SK-N-SH treated with all-trans-retinoic acid at 6 μM for 48 hours (cell line): ENCODE data around the gene TUT4.

Experiments
- ATAC-seq: fragments of 200-7000 bp; cut with Tn5 transposase; 3 replicates; pipeline ENCODE4 v1.9.1; 2020; ENCODE audit warnings: mild to moderate bottlenecking, moderate library complexity
- ARNTL ChIP-seq: fragments of 450-650 bp; formaldehyde crosslinking; IDR thresholded peaks from 2 replicates; pipeline ENCODE4 v1.5.0; 2020; ENCODE audit warnings: low read depth, mild to moderate bottlenecking, moderate library complexity, borderline replicate concordance
- CREB5 ChIP-seq: fragments of 250-450 bp; sonication (Bioruptor Pico); IDR thresholded peaks from 2 replicates; pipeline ENCODE4 v1.5.1; 2020; ENCODE audit warnings: low read depth, mild to moderate bottlenecking, moderate library complexity
- CSDC2 ChIP-seq: fragments of 250-450 bp; sonication (Bioruptor Pico); IDR thresholded peaks from 2 replicates; pipeline ENCODE4 v1.5.0; 2020; ENCODE audit warnings: mild to moderate bottlenecking, moderate library complexity
- CSRNP3 ChIP-seq: fragments of 250-450 bp; sonication (Bioruptor Pico); IDR thresholded peaks from 2 replicates; pipeline ENCODE4 v1.5.1; 2021; ENCODE audit warnings: mild to moderate bottlenecking, moderate library complexity
- ESRRG ChIP-seq: fragments of 250-450 bp; sonication (Bioruptor Pico); IDR thresholded peaks from 2 replicates; pipeline ENCODE4 v1.6.1; 2021; ENCODE audit warnings: mild to moderate bottlenecking
- GLIS3 ChIP-seq: fragments of 250-450 bp; sonication (Bioruptor Pico); IDR thresholded peaks from 2 replicates; pipeline ENCODE4 v1.5.0; 2020; ENCODE audit warnings: mild to moderate bottlenecking, moderate library complexity
- ISL1 ChIP-seq: fragments of 250-450 bp; sonication (Bioruptor Pico); IDR thresholded peaks from 2 replicates; pipeline ENCODE4 v2.1.2; 2022; ENCODE audit warnings: mild to moderate bottlenecking, moderate library complexity
- OSR1 ChIP-seq: fragments of 250-450 bp; sonication (Bioruptor Pico); IDR thresholded peaks from 2 replicates; pipeline ENCODE4 v1.8.0; 2022; ENCODE audit warnings: moderate library complexity, mild to moderate bottlenecking, inconsistent platforms
- PATZ1 ChIP-seq: fragments of 250-450 bp; sonication (Bioruptor Pico); IDR thresholded peaks from 2 replicates; pipeline ENCODE4 v1.8.0; 2020; ENCODE audit warnings: mild to moderate bottlenecking, moderate library complexity, borderline replicate concordance
- PPARA ChIP-seq: fragments of 250-450 bp; sonication (Bioruptor Pico); IDR thresholded peaks from 2 replicates; pipeline ENCODE4 v1.5.0; 2020; ENCODE audit warnings: mild to moderate bottlenecking, borderline replicate concordance
- RARB ChIP-seq: fragments of 250-450 bp; sonication (Bioruptor Pico); IDR thresholded peaks from 2 replicates; pipeline ENCODE4 v1.8.0; 2021; ENCODE audit warnings: mild to moderate bottlenecking, moderate library complexity
- SNAI2 ChIP-seq: fragments of 250-450 bp; sonication (Bioruptor Pico); IDR thresholded peaks from 2 replicates; pipeline ENCODE4 v1.5.0; 2020; ENCODE audit warnings: mild to moderate bottlenecking, moderate library complexity
- TCF4 ChIP-seq: fragments of 250-450 bp; sonication (Bioruptor Pico); IDR thresholded peaks from 2 replicates; pipeline ENCODE4 v1.8.0; 2021; ENCODE audit warnings: mild to moderate bottlenecking, moderate library complexity, borderline replicate concordance
- TSHZ2 ChIP-seq: fragments of 250-450 bp; sonication (Bioruptor Pico); IDR thresholded peaks from 2 replicates; pipeline ENCODE4 v1.5.0; 2020; ENCODE audit warnings: mild to moderate bottlenecking, moderate library complexity
- ZC3H10 ChIP-seq: fragments of 250-450 bp; sonication (Bioruptor Pico); IDR thresholded peaks from 2 replicates; pipeline ENCODE4 v1.5.1; 2021; ENCODE audit warnings: mild to moderate bottlenecking, moderate library complexity
- ZFP3 ChIP-seq: fragments of 250-450 bp; sonication (Bioruptor Pico); IDR thresholded peaks from 2 replicates; pipeline ENCODE4 v1.5.0; 2020; ENCODE audit warnings: mild to moderate bottlenecking, moderate library complexity
- ZNF565 ChIP-seq: fragments of 450-650 bp; formaldehyde crosslinking; conservative IDR thresholded peaks from 2 replicates; pipeline ENCODE4 v1.5.0; 2020; ENCODE audit warnings: low read depth, mild to moderate bottlenecking, moderate library complexity
- ZNF70 ChIP-seq: fragments of 450-650 bp; formaldehyde crosslinking; IDR thresholded peaks from 2 replicates; pipeline ENCODE4 v1.5.0; 2020; ENCODE audit warnings: mild to moderate bottlenecking, moderate library complexity
- ZNF8 ChIP-seq: fragments of 450-650 bp; formaldehyde crosslinking; IDR thresholded peaks from 2 replicates; pipeline ENCODE4 v1.5.0; 2020; ENCODE audit warnings: mild to moderate bottlenecking, moderate library complexity

Gene TUT4

GRCh38 chr1:52593495-52593894 is 40.6 kb upstream of the TUT4 start:
- ATAC-seq: no peak
- TF ChIP-seq OSR1 (no peak), ZNF8 (no peak)

- ATAC-seq: no peak
Measured at GRCh38 chr1:52592637-52593323, 39.9 kb upstream of the TUT4 start.

GRCh38 chr1:52590266-52590665 is 37.4 kb upstream of the TUT4 start:
- no peak for TF ChIP-seq TCF4 (CRISPR knock-in tag)
- no peak for TF ChIP-seq ZNF70
- TF ChIP-seq SNAI2 (CRISPR knock-in tag): no peak
- no peak for TF ChIP-seq TSHZ2 (CRISPR knock-in tag)
- no peak for TF ChIP-seq ZC3H10 (CRISPR knock-in tag)
- TF ChIP-seq, all 23 proteins: peak for 0
- ATAC-seq: no peak

More at GRCh38 chr1:52592637-52593323, 39.9 kb upstream of the TUT4 start:
- TF ChIP-seq SNAI2 (CRISPR knock-in tag) (no peak), ZNF70 (no peak), OSR1 (no peak), GLIS3 (CRISPR knock-in tag) (no peak), ARNTL (CRISPR knock-in tag) (no peak), ESRRG (CRISPR knock-in tag) (no peak), CSDC2 (no peak), CSRNP3 (CRISPR knock-in tag) (no peak), CREB5 (CRISPR knock-in tag) (no peak), ZFP3 (CRISPR knock-in tag) (no peak)

- ATAC-seq: no peak
- TF ChIP-seq OSR1 (no peak), ZNF8 (no peak), GLIS3 (CRISPR knock-in tag) (no peak), CSDC2 (no peak), TSHZ2 (CRISPR knock-in tag) (no peak), SNAI2 (CRISPR knock-in tag) (no peak), ISL1 (CRISPR knock-in tag) (no peak), PPARA (no peak), ZNF565 (CRISPR knock-in tag) (no peak), RARB (CRISPR knock-in tag) (no peak), ESRRG (CRISPR knock-in tag) (no peak)
Measured at GRCh38 chr1:52588535-52588934, 35.6 kb upstream of the TUT4 start.

GRCh38 chr1:52588027-52588426 is 35.1 kb upstream of the TUT4 start:
- ATAC-seq: no peak
- no peak for TF ChIP-seq PATZ1 (CRISPR knock-in tag)
- no peak for TF ChIP-seq CSRNP3 (CRISPR knock-in tag)
- TF ChIP-seq ISL1 (CRISPR knock-in tag): no peak
- TF ChIP-seq ESRRG (CRISPR knock-in tag): no peak
- no peak for TF ChIP-seq CSDC2
- TF ChIP-seq OSR1: no peak
- TF ChIP-seq ZNF8: no peak
- no peak for TF ChIP-seq TCF4 (CRISPR knock-in tag)
